OCI-M1 (cell line): ENCODE measurements around the gene ZRANB3.
"Not testable (repeated sequence)": the region's sequence is repeated elsewhere in the genome, so short reads cannot be mapped to it uniquely, and the experiment has no call there.

ENCODE experiments used
- DNase-seq: peaks from one replicate; lab custom pipeline; 2025; lab: John Stamatoyannopoulos, UW

Gene ZRANB3

GRCh38 chr2:135124924-135125886, 405.8 kb downstream of the ZRANB3 start:
- peak; percentile 5 for DNase-seq

- not testable (repeated sequence) for DNase-seq
Measured at GRCh38 chr2:135121658-135122039, 409.4 kb downstream of the ZRANB3 start.

GRCh38 chr2:135121016-135121657, 409.9 kb downstream of the ZRANB3 start:
- DNase-seq: no peak

GRCh38 chr2:135119582-135119981, 411.4 kb downstream of the ZRANB3 start:
- DNase-seq: no peak

DNA sequence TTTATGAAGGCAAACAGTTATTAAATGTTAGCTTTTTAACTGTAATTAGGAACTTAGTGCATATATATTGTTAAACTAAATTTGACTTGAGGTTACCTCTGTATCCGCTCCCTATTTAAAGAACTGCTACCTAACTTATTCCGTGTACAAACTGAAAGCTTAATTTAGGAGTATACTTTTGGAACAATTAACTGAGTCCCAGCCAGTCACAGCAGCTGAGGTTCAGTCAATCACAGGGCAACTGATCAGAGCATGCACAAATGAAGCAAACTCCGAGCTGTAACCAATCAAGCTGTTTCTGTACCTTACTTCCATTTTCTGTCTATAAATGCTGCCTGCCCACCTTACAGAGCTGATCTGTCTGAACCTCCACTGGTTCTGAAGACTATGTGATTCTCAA, 417.7 kb downstream of the ZRANB3 start:
- DNase-seq: no peak

GRCh38 chr2:135105513-135106316, 425.3 kb downstream of the ZRANB3 start:
- DNase-seq: not testable (repeated sequence)

DNA sequence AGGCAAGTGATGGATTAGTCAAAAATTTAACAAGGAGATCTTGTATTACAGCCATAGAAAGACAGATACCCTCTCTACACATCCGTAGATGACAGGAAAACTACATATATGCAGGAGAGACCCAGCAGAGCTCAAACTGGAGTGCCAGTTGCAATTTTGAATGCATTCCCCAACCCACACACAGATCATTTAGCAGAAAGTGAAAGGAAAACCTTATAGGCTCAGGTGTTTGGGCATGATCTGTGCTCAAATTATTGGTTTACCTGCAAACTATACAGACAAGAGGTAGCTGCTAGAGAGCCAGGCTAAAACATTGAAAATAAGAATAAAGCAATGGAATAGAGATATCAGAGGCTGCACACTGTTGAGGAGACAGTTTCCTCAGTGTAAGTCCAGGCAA, 427.2 kb downstream of the ZRANB3 start:
- no peak for DNase-seq

- DNase-seq: no peak
Measured at GRCh38 chr2:135099802-135100483, 431.1 kb downstream of the ZRANB3 start.

DNA sequence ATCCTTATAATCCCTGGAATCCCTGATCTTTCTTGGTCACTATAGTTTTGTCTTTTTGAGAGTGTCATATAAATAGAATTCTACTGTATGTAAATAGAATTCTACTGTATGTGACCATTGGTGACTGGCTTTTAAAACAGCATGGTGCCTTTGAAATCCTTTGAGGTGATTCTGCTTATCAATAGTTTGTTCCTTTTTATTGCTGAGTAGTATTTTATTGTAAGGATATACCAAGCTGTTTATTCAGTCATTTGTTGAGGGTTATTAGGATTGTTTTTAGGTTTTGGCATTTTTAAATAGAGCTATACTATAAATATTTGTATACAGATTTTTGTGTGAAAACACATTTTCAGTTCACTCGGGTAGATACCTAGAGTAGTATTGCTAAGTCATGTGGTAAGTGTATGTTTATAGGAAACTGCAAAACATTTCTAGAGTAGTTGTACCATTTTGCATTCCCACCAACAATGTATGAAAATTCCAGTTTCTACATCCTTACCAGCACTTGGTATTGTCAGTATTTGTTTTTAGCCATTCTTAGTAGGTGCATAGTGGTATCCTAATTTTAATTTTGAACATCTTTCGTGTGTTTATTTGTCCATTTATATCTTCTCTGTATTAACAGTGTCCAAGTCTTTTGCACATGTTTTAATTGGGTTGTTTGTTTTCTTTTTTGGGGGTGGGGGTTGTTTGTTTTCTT, 433.3 kb downstream of the ZRANB3 start:
- no peak for DNase-seq

DNA sequence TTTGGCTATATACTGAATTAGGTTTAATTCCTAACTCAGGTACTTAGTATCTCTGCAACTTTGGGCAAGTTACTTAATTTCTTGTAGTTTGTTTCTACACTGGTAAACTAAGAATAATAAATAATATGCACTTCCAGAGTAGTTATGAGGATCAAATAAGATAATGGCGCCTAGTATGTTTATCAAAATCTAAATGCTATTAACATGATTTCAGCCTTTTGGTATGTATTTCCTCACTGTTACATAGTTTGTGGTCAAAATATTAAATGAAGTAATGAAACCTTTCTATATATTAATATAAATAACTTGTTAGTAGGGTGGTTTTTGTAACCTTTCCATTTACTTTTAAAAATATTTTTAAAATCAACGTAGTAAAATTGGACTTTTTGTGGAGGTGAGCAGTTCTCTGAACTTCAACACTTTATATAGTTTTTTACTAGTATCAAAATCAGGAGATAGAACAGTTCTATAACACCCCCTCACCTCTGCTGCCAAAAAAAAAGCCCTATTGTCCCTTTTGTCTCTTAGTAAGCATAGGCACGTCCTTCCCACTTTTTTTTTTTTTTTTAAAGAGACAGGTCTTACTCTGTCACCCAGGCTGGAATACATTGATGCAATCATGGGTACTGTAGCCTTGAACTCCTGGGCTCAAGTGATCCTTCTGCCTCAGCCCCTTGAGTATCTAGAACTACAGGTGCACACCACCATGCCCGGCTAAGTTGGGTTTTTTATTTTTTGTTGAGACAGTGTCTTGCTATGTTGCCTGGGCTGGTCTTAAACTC, 434.2 kb downstream of the ZRANB3 start:
- DNase-seq: no peak

DNA sequence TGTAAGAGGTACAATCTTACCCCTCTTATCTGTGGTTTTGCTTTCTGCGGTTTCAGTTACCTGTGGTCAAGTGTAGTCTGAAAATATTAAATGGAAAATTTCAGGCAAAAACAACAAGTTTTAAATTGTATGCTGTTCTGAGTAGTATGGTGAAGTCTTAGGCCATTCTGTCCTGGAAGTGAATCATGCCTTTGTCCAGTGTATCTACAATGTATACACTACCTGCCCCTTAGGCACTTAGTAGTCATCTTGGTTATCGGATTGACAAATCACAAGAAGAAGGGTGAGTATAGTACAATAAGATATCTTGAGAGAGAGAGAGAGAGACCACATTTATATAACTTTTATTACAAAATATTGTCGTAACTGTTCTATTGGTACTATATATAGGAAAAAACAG, 435.4 kb downstream of the ZRANB3 start:
- no peak for DNase-seq

GRCh38 chr2:135094508-135094907, 436.5 kb downstream of the ZRANB3 start:
- no peak for DNase-seq

GRCh38 chr2:135093670-135094330, 437.2 kb downstream of the ZRANB3 start:
- DNase-seq: no peak

DNA sequence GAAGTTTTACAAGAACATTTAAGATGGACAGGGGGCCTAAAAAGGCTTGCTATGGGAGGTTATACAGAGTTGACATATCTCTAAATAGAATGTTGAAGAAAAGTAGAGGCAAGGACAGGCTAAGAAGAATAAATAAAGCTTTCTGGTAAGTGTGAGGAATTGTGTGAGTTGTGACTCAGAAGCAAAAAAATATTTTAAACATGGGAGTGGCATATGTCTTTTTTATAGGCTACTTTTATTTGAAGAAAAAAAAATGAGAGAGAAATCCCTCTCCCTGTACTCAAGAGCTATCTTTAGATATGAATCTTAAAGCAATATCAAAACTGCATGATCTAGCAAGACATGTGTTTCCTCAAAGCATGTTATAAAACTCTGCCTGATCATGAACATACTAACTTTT, 437.8 kb downstream of the ZRANB3 start:
- no peak for DNase-seq

DNA sequence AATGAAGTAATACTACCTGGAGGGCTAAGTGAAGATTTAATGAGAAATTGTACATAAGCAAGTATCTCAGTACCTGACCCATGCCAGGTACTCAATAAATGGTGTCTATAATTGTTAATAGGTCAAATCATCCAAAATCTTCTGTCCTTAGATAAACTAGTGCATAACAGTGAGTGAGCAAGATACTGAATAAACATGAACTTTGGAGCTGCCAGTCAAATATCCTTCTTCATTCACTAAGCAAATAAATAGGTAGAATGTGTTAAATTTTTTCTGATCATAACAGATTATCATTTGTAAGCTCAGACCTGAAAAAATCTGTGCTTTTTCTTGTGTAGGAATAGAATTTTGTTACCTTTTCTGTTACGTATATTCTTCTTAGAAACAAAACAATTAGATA, 439.3 kb downstream of the ZRANB3 start:
- DNase-seq: no peak

DNA sequence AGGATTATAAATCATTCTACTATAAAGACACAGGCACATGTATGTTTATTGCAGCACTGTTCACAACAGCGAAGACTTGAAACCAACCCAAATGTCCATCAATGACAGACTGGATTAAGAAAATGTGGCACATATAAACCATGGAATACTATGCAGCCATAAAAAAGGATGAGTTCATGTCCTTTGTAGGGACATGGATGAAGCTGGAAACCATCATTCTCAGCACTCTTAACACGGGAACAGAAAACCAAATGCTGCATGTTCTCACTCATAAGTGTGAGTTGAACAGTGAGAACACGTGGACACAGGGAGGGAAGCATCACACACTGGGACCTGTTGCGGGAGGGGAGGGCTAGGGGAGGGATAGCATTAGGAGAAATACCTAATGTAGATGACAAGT, 441.4 kb downstream of the ZRANB3 start:
- DNase-seq: not testable (repeated sequence)
